GM10266 (cell line): ENCODE results near the gene DDX43.

Experiments used
- DNase-seq: peaks from one replicate; pipeline ENCODE4 v3.0.0; 2012; ENCODE audit errors: extremely low spot score
- CTCF ChIP-seq: IDR thresholded peaks from 2 replicates; pipeline ENCODE4 v1.5.1; 2012; ENCODE audit warnings: mild to moderate bottlenecking, low read depth; ENCODE audit not compliant: control insufficient read depth, insufficient read depth; ENCODE audit errors: missing control alignments

The DDX43 gene

GRCh38 chr6:73363537-73363875 lies 31.1 kb upstream of the DDX43 start:
- DNase-seq: no peak
- TF ChIP-seq CTCF: no peak

- no peak for TF ChIP-seq CTCF
- DNase-seq: no peak
These were observed 30.5 kb upstream of the DDX43 start for GRCh38 chr6:73364121-73364520.

GRCh38 chr6:73364549-73364948 lies 30.1 kb upstream of the DDX43 start:
- TF ChIP-seq CTCF: no peak
- no peak for DNase-seq

GRCh38 chr6:73367761-73368355 lies 26.8 kb upstream of the DDX43 start:
- peak; percentile 7 for DNase-seq
- no peak for TF ChIP-seq CTCF

- TF ChIP-seq CTCF: no peak
- DNase-seq: peak; percentile 5
These were observed 26.0 kb upstream of the DDX43 start for GRCh38 chr6:73368675-73369074.

GRCh38 chr6:73369157-73369556 lies 25.5 kb upstream of the DDX43 start:
- peak; percentile 5 for DNase-seq
- TF ChIP-seq CTCF: no peak

GRCh38 chr6:73369563-73369962 lies 25.1 kb upstream of the DDX43 start, which contains the start of gene OOEP:
Gene OOEP (minus strand): TSS chr6:73369897. CDS start chr6:73369792, 105 bp downstream.
- DNase-seq: peak; percentile 1

More at GRCh38 chr6:73369563-73369962, 25.1 kb upstream of the DDX43 start, which contains the start of gene OOEP:
- no peak for TF ChIP-seq CTCF
